ENCODE measurements around the gene SLC37A3.

The SLC37A3 gene

DNA sequence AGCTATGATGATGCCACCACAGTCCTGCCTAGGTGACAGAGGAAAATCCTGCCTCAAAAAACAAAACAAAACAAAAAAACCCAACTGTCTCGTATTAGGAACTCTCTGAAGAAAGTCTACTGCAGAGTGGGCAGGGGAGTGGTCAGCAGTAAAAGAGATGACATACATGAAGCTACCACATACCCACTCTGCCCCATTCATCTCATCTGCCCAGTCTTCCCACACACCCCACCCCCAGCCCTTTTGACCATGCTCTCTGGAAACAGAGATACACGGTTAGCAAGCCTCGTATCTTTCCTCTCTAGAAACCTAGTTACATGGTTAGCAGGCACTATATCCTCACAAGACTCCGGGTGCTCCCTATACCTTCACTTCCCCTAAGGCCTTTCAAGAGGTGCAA, 8.3 kb downstream of the SLC37A3 start:
- in situ Hi-C loops (cut with HindIII; ENCODE audit: low pct_unique_long_range_greater_than_20kb, low sequenced_read_pairs): no loop called here
- TF ChIP-seq JUND (IDR thresholded peaks at IDR 0.05; ENCODE audit: low read depth): no peak
- DNase-seq (ENCODE audit: low read depth in 1 of 2, low spot score in 1 of 2): no peak

DNA sequence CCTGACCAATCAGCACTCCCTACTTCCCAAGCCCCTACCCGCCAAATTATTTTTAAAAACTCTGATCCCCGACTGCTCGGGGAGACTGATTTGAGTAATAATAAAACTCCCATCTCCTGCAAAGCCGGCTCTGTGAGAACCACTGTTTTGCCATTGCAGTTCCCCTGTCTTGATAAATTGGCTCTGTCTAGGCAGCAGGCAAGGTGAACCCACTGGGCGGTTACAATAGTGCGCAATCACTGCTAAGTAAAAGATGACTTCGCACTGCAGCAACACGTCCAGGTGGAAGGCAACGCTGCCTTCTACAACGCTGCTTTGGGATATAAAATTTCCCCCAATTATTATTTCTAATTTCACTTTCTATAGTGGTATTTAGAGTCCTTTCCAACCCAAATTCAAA, 8.9 kb downstream of the SLC37A3 start:
- DNase-seq (ENCODE audit: low read depth in 1 of 2, low spot score in 1 of 2): no peak
- in situ Hi-C loops (cut with HindIII; ENCODE audit: low pct_unique_long_range_greater_than_20kb, low sequenced_read_pairs): no loop called here
- no peak for TF ChIP-seq JUND (IDR thresholded peaks at IDR 0.05; ENCODE audit: low read depth)

DNA sequence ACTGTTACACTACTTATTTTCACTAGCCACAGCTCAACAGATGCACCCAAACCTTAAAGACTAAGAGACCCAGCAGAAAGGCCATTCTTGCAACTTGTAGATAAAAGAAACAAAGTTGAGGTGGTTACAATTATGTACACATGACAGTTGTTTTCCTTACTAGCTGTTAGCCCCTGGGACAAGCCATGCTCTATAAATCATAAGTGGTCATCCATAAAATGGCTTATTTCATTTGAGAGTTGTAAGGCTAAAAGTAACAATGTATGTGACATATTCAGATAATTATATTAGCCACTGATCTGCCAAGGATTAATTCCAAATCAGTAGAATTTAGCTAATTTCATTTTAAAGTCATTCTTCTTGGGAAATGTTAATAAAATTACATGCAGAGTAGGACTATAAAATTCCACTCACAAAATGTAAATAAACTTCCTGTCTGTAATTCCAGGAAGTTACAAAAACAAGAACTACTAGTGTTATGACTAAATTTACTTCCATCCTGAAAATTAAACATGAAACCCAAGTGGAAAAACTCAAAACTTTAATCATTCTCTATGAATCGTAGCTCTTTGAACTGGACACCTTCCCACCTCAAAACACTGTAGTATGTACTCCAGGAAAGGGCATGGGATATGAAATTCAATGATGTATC, 13.3 kb downstream of the SLC37A3 start:
- DNase-seq (ENCODE audit: low read depth in 1 of 2, low spot score in 1 of 2): no peak
- no peak for TF ChIP-seq JUND (IDR thresholded peaks at IDR 0.05; ENCODE audit: low read depth)
- in situ Hi-C loops (cut with HindIII; ENCODE audit: low pct_unique_long_range_greater_than_20kb, low sequenced_read_pairs): no loop called here

DNA sequence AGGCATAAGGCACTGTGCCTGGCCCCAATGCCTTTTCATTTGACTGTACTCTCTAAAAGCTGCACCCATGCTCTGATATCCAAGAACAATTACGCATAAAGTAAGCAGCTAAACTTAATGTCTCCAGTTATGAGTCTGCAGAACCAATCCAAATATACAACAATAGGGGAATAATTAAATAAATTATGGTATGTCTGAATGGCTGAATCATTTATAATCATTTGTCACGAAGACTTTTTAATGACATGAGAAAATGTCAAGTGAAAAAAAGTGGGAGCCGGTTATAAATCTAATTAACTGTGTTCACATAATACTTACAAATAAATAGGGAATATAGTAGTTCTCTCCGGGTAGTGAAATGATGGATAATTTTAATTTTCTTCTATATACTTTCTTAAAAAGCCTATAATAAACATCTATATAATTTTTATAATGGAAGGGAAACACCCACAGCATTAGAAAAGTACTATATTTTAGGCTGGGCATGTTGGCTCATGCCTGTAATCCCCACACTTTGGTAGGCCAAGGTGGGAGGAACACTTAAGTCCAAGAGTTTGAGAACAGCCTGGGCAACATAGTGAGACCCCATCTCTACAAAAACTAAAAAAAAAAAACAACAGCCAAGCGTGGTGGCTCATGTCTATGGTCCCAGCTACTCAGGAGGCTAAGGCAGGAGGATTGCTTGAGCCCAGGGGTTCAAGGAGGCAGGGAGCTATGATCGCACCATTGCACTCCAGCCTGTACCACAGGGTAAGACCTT, 14.2 kb downstream of the SLC37A3 start:
- in situ Hi-C loops (cut with HindIII; ENCODE audit: low pct_unique_long_range_greater_than_20kb, low sequenced_read_pairs): no loop called here
- no peak for TF ChIP-seq JUND (IDR thresholded peaks at IDR 0.05; ENCODE audit: low read depth)
- no peak for DNase-seq (ENCODE audit: low read depth in 1 of 2, low spot score in 1 of 2)

DNA sequence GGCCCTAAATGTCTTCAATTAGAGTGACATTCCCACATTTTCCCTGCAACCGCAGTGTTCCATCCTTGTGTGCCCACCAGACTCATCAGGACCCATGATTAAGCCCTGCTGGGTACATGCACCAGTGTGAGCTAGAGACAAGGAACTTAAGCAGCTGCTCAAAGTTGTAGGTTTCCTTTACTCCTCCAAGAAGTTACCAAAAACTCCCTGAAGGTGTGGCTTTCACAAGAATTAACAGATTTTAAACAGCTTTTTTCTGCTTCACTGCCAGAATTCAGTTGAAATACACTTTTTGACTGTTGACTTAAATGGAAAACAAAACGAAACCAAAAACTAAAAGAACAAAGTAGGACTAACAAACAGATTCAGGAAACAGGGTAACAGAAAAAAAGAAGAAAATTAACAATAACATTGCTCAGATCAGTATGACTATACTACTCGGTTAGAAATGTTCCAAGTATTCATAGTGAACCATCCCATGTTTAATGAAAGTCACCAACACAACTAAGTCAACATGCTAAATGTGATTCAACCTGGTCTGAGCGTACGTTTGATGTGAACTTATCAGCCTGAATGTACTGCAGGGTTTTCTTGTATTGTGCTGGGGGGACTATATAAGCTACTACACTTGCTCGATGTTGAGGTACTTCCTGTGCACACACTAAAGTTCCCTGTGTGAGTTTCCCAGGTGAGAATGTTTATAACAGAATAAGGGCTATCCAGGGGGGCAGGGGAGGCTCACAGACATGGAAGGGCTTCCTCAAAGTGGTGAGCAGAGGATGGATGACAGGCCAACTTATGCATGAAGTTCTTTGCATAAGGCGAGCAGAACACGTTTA, 22.2 kb downstream of the SLC37A3 start:
- in situ Hi-C loops (cut with HindIII; ENCODE audit: low pct_unique_long_range_greater_than_20kb, low sequenced_read_pairs): no loop called here
- no peak for TF ChIP-seq JUND (IDR thresholded peaks at IDR 0.05; ENCODE audit: low read depth)

DNA sequence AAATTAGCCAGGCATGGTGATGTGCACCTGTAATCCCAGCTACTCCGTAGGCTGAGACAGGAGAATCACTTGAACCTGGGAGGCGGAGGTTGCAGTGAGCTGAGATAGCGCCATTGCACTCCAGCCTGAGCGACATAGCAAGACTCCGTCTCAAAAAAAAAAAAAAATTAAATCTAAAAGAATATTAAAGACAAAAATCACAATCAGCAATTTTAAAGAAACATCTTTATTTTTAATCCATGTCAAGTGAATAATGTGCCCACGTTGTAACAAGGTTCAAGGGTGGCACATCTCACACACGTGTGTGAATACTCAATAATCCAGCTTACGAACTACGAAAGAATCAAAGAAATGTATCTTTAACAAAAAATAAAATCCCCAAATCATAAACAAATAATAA, 23.0 kb downstream of the SLC37A3 start:
- no peak for DNase-seq (ENCODE audit: low read depth in 1 of 2, low spot score in 1 of 2)
- no peak for TF ChIP-seq JUND (IDR thresholded peaks at IDR 0.05; ENCODE audit: low read depth)
- in situ Hi-C loops (cut with HindIII; ENCODE audit: low pct_unique_long_range_greater_than_20kb, low sequenced_read_pairs): no loop called here

More for the DNA sequence above, 22.2 kb downstream of the SLC37A3 start:
- no peak for DNase-seq (ENCODE audit: low read depth in 1 of 2, low spot score in 1 of 2)

DNA sequence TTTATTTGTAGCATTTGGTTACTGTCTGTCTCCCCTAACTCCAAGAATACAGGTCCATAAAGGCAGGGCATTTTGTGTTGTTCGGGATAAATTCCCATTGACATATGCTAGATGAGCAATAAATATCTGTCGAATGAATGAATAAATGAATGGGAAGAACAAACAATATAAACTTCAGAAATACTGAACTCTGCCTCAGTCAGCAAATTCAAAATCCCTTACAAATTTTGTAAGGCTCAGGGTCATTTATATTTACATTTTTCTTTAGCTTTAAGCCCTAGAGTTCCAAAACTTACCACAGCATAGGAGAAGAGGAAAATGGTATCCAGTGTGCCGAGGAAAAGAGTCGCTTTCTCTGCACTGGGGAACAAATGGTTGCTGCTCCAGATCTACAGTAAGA, 29.0 kb downstream of the SLC37A3 start:
- in situ Hi-C loops (cut with HindIII; ENCODE audit: low pct_unique_long_range_greater_than_20kb, low sequenced_read_pairs): no loop called here
- TF ChIP-seq JUND (IDR thresholded peaks at IDR 0.05; ENCODE audit: low read depth): no peak
- no peak for DNase-seq (ENCODE audit: low read depth in 1 of 2, low spot score in 1 of 2)

DNA sequence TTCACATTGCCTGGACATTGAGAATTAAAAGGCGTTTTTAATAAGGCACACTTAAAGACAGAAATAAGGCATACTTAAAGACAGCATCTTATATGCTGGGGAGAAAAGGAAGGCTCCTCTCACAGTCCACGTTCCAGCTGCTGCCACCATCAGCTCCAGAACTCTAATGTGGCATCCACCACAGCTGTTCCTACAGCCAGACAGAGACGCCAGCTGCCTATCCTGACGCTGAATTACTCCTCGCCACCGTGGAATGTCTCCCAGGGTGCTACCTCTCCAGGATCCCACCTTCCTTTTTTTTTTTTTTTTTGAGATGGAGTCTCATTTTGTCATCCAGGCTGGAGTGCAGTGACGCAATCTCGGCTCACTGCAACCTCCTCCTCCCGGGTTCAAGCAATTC, 30.8 kb downstream of the SLC37A3 start:
- DNase-seq (ENCODE audit: low read depth in 1 of 2, low spot score in 1 of 2): no peak
- no peak for TF ChIP-seq JUND (IDR thresholded peaks at IDR 0.05; ENCODE audit: low read depth)
- in situ Hi-C loops (cut with HindIII; ENCODE audit: low pct_unique_long_range_greater_than_20kb, low sequenced_read_pairs): no loop called here

DNA sequence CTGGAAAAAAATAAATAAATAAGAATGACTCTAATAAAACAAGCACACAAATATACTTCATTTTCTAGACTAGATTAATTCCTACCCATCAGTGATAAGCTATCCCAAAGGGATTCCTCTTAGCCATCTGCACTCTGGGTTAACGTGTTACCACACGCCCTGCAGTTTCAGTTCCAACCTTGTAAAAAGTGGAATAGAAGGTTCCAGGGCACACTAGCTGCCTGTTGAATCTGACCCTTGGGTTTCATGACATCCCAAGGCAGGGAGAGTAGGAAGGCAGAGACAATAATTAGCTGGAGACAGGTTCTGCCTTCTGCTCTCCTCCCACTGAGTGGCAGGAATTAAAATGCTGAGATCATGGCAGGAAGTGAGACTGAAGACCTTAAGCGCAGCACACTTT, 33.5 kb downstream of the SLC37A3 start:
- DNase-seq (ENCODE audit: low read depth in 1 of 2, low spot score in 1 of 2): no peak
- TF ChIP-seq JUND (IDR thresholded peaks at IDR 0.05; ENCODE audit: low read depth): no peak
- in situ Hi-C loops (cut with HindIII; ENCODE audit: low pct_unique_long_range_greater_than_20kb, low sequenced_read_pairs): no loop called here

DNA sequence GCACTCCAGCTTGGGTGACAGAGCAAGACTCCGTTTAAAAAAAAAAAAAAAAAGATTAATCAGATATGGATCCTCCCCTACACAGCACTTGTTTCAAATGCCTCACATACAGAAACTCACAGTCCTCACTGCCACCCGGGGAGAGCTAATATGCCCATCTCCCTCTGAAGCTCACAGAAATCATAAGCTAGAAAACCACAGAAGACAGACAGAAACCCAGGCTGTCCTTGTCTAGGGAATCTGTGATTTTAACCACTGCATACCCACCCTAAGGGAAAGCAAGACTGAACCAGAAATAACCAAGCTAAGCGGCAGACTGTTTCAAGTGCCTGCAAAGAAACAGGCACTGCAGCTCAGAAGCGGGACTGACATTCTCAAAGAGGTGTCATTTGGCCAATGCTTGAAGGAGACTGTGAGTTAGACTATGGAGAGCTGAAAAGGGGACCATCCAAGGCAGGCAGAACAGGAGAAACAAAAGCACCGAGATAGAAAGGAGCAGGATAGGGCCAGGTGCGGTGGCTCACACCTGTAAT, 37.6 kb downstream of the SLC37A3 start:
- TF ChIP-seq JUND (IDR thresholded peaks at IDR 0.05; ENCODE audit: low read depth): no peak
- in situ Hi-C loops (cut with HindIII; ENCODE audit: low pct_unique_long_range_greater_than_20kb, low sequenced_read_pairs): no loop called here
- DNase-seq (ENCODE audit: low read depth in 1 of 2, low spot score in 1 of 2): no peak

DNA sequence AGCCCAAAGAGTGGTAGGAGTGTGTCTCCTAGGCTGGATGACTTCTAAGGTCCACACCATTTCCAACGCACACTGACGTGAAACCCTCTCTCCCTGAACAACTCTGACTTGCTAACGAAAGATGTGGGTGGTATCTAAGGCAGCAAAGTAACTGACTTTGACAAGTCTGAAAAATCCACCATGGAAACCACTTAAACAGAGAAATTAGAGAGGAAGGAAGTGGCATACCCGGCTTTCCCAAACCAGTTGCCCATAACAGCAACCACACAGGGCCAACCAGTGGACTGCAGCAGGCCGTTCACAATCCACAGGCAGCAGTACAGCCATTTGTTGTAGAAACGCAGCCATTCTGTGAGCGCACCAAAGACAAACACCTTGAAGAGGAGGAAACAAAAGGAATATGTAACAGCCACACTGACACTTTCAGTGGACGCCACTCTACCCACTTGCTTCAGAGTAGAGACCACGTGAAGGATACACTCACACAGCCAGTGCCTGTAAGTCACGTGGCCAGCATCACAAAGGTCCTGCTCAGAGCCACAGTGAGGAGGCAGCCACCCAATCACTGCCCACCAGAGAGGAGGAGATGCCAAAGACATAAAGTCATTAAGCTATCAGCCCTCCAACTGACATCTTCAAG, 39.8 kb downstream of the SLC37A3 start:
- in situ Hi-C loops (cut with HindIII; ENCODE audit: low pct_unique_long_range_greater_than_20kb, low sequenced_read_pairs): no loop called here
- no peak for DNase-seq (ENCODE audit: low read depth in 1 of 2, low spot score in 1 of 2)

DNA sequence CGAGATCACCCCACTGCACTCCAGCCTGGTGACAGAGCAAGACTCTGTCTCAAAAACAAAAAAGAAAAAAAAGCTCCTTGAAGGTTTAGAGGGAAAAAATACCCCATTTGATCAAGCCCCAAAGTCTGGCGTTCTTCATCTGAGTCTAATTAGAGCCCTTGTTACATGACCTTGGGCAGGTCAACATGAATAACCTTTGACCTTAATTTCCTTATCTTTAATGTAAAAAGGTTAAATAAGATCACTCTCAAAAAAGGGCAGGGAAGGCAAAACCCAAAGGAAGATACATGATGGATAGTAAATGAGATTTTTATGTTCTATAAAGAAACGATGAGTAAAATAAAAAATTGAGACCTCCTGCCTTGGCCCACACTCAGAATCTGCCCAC, 40.3 kb downstream of the SLC37A3 start:
- no peak for DNase-seq (ENCODE audit: low read depth in 1 of 2, low spot score in 1 of 2)
- TF ChIP-seq JUND (IDR thresholded peaks at IDR 0.05; ENCODE audit: low read depth): no peak
- in situ Hi-C loops (cut with HindIII; ENCODE audit: low pct_unique_long_range_greater_than_20kb, low sequenced_read_pairs): no loop called here

More for the DNA sequence above, 39.8 kb downstream of the SLC37A3 start:
- no peak for TF ChIP-seq JUND (IDR thresholded peaks at IDR 0.05; ENCODE audit: low read depth)
